ENCODE data around the gene SUPT5H.

The SUPT5H gene

GRCh38 chr19:39428283-39429112, 16.9 kb upstream of the SUPT5H start:
- H3K9me3 ChIP-seq, result no peaks in the 10 kb centered on the region
- H3K4me3 ChIP-seq (ENCODE audit: low read depth, low read length), result no peak overlapping the region
- H3K36me3 ChIP-seq, result peaks cover 28% of the 10 kb centered on the region
- no peaks in the 10 kb centered on the region for H3K27me3 ChIP-seq
- H3K4me1 ChIP-seq, result no peaks in the 10 kb centered on the region
- no peak for TF ChIP-seq CTCF (IDR thresholded peaks at IDR 0.05; ENCODE audit: low read depth, low read length)
- DNase-seq, result no peak

- peaks cover 38% of the 10 kb centered on the region for H3K36me3 ChIP-seq
- no peak overlapping the region for H3K4me3 ChIP-seq (ENCODE audit: low read depth, low read length)
- no peak for TF ChIP-seq CTCF (IDR thresholded peaks at IDR 0.05; ENCODE audit: low read depth, low read length)
- no peaks in the 10 kb centered on the region for H3K27me3 ChIP-seq
- H3K9me3 ChIP-seq, result no peaks in the 10 kb centered on the region
- DNase-seq, result no peak
- H3K4me1 ChIP-seq, result peaks cover 3% of the 10 kb centered on the region; the same call in 1 of the 2 replicates
These were observed 14.4 kb upstream of the SUPT5H start for GRCh38 chr19:39430675-39431593.

GRCh38 chr19:39432677-39433025, 12.7 kb upstream of the SUPT5H start:
- Histone ChIP-seq H3K9me3 (no peaks in the 10 kb centered on the region), H3K4me1 (peaks cover 3% of the 10 kb centered on the region; the same call in 1 of the 2 replicates), H3K4me3 (ENCODE audit: low read depth, low read length) (no peak overlapping the region), H3K36me3 (peaks cover 38% of the 10 kb centered on the region), H3K27me3 (no peaks in the 10 kb centered on the region)
- no peak for DNase-seq
- TF ChIP-seq CTCF (IDR thresholded peaks at IDR 0.05; ENCODE audit: low read depth, low read length), result no peak

GRCh38 chr19:39433480-39434079, 11.8 kb upstream of the SUPT5H start:
- Histone ChIP-seq H3K4me1 (peaks cover 3% of the 10 kb centered on the region; the same call in 1 of the 2 replicates), H3K9me3 (no peaks in the 10 kb centered on the region), H3K27me3 (no peaks in the 10 kb centered on the region), H3K36me3 (peaks cover 38% of the 10 kb centered on the region), H3K4me3 (ENCODE audit: low read depth, low read length) (no peak overlapping the region)
- TF ChIP-seq CTCF (IDR thresholded peaks at IDR 0.05; ENCODE audit: low read depth, low read length), result no peak
- no peak for DNase-seq

- no peaks in the 10 kb centered on the region for H3K9me3 ChIP-seq
- H3K4me1 ChIP-seq, result peaks cover 3% of the 10 kb centered on the region; the same call in 1 of the 2 replicates
- H3K4me3 ChIP-seq (ENCODE audit: low read depth, low read length), result peak overlapping the region; percentile 99
- H3K36me3 ChIP-seq, result peaks cover 38% of the 10 kb centered on the region
- no peak for DNase-seq
- no peaks in the 10 kb centered on the region for H3K27me3 ChIP-seq
- no peak for TF ChIP-seq CTCF (IDR thresholded peaks at IDR 0.05; ENCODE audit: low read depth, low read length)
These were observed 11.0 kb upstream of the SUPT5H start for GRCh38 chr19:39434123-39435076.

Measured in BE2C (cell line).